ENCODE data around the gene ZNHIT2.

The ZNHIT2 gene

DNA sequence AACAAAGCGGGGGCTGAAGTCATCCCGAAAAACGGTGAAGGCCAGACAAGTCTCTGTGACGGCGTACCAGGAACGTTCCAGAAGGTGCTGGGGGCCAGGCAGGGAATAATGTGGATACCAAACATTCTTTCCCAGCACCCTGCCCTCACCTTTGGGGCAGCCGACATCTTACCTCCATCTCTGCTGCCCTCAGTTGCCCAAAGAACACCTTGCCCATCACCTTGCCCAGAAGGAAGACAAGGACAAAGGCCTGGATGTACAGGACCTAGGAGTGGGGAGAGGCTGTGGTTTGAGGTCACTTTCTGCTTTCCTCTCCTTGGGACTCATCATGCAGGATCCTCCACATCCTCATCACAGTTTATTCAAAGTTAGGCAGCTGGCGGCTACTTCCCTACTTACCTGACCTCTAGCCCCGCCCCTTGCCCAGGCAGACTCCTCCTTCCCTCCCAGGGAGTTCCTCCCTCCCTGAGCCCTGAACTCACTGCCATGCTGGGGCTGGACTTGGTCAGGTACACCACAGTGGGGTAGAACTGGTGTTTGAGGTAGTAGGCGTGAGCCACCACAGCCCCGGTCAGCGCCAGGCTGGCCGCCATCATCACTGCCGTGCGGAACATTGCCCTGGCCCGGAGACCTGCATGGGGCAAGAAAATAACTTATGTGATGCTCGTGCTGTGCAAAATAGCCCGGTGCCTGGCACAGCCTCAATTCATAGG is 15.6 kb upstream of the ZNHIT2 start:
- Histone ChIP-seq H3K27me3 (ENCODE audit: control insufficient read depth, insufficient read depth, low read length) (no peaks in the 10 kb centered on the region), H3K4me1 (ENCODE audit: control insufficient read depth, insufficient read depth, low read length) (peaks cover 4% of the 10 kb centered on the region), H3K9me3 (ENCODE audit: control insufficient read depth, insufficient read depth, low read length) (no peaks in the 10 kb centered on the region), H3K36me3 (ENCODE audit: control insufficient read depth, insufficient read depth, low read length) (peaks cover 47% of the 10 kb centered on the region), H3K9ac (ENCODE audit: low read depth, low read length) (peak overlapping the region; percentile 96), H3K4me3 (ENCODE audit: low read depth, low read length) (peak overlapping the region; percentile 99)

DNA sequence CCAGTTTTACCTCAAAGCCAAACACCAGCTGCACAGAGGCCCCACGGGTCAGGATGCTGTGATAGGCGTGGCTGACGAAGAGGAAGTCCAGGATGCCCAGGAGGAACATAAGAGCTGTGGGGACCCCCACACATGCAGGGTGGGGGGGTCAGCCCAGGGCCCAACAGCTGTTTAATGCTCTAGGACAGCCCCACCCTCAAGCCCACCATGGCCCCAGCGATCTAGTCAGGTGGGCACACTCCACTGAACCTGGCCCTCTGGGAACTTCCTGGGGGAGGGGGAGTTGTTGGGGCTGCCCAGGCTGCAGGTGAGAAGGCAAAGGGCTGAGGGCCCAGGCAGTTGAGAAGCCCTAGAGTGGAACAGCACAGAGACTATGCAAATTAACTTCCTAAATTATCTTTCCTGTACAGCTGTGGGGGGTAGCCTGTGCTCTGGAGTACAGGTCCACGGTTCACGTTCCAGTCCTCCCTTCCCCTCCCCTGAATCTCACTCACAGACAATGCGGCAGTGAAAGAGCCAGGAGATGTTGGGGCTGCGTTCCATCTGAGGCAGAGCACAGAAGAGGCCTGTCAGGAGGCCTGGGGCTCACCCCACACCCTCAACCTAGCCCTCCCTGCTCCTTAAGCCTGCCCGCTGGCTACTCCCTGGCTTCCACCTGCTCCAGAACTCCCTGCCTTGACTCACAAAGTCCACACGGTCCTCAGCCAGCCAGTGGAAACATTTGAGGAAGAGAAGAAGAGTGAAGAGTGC is 14.9 kb upstream of the ZNHIT2 start:
- H3K4me3 ChIP-seq (ENCODE audit: low read depth, low read length) = no peak overlapping the region
- peaks cover 53% of the 10 kb centered on the region for H3K36me3 ChIP-seq (ENCODE audit: control insufficient read depth, insufficient read depth, low read length)
- H3K9me3 ChIP-seq (ENCODE audit: control insufficient read depth, insufficient read depth, low read length) = no peaks in the 10 kb centered on the region
- no peaks in the 10 kb centered on the region for H3K27me3 ChIP-seq (ENCODE audit: control insufficient read depth, insufficient read depth, low read length)
- H3K9ac ChIP-seq (ENCODE audit: low read depth, low read length) = no peak overlapping the region
- H3K4me1 ChIP-seq (ENCODE audit: control insufficient read depth, insufficient read depth, low read length) = peaks cover 4% of the 10 kb centered on the region

DNA sequence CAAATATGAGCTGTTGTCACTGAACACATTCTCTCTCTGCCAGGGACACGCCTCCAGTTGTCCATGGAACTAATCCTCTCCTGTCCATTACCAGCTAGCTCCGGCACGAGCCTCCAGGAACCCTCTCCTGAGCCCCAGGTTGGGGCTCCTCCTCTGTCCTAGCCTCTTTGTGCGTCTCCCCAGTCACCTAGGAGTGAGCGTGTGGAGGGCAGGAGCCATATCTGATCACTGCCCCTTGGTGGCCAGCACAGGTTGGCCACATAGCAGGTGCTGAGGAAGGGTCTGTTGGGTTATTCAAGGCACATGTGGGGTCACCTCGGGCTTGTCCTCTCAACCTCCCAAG is 14.4 kb upstream of the ZNHIT2 start:
- Histone ChIP-seq H3K4me3 (ENCODE audit: low read depth, low read length) (no peak overlapping the region), H3K36me3 (ENCODE audit: control insufficient read depth, insufficient read depth, low read length) (peaks cover 54% of the 10 kb centered on the region), H3K27me3 (ENCODE audit: control insufficient read depth, insufficient read depth, low read length) (no peaks in the 10 kb centered on the region)

DNA sequence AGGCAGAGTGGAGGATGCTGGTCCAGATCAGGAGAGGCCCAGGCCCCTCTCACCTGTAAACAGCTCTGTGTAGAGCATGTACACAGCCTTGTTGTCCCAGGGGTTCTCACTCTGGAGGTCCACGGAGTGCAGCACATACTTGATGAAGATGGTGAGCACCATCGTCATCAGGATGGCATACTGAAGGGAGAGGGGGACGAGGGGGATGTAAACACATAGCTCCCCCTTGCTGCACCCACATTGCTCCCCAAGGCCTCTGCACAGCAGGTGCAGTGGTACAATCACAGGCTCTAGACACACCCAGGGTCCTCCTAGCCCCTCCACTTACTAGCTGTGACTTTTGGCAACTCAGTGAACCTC is 13.9 kb upstream of the ZNHIT2 start:
- Histone ChIP-seq H3K4me3 (ENCODE audit: low read depth, low read length) (no peak overlapping the region), H3K36me3 (ENCODE audit: control insufficient read depth, insufficient read depth, low read length) (peaks cover 59% of the 10 kb centered on the region), H3K9ac (ENCODE audit: low read depth, low read length) (no peak overlapping the region)

More for the DNA sequence above, 14.4 kb upstream of the ZNHIT2 start:
- Histone ChIP-seq H3K9ac (ENCODE audit: low read depth, low read length) (no peak overlapping the region), H3K4me1 (ENCODE audit: control insufficient read depth, insufficient read depth, low read length) (peaks cover 4% of the 10 kb centered on the region), H3K9me3 (ENCODE audit: control insufficient read depth, insufficient read depth, low read length) (no peaks in the 10 kb centered on the region)

DNA sequence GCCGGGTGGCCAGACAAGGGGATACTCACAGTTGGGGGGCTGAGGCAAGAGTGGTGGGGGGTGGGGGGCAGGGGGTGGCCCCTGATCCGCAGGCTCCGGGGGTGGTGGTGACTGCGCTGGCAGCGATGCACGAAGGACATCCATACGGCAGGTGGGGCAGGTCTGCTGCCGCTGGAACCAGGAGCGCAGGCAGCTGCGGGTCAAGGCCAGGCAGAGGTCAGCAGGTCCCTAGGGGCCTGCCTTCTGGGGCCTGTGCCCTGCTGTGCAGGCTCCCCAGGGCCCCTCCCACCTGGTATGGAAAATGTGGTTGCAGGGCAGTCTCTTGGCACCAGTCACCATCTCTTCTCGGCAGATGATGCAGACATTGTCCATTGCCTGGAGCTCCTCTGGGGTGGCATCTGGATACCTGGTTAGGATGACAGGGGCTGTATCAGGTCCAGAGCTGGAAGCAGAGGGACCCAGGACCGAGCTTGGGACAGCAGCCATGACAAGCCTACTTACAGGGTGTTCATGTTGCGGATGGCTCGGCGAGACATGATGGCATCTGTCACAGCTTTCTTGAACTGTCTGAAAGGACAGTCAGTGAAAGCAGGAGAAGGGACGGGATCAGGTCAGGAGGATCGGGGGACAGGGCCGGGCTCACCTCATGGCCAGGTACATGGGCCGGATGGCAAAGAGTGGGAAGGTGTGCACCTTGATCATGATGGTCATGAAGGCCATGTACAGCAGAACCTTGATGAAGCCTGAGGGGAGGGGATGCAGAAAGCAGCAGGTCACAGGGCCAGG is 13.3 kb upstream of the ZNHIT2 start:
- H3K27me3 ChIP-seq (ENCODE audit: control insufficient read depth, insufficient read depth, low read length) = no peaks in the 10 kb centered on the region
- H3K9ac ChIP-seq (ENCODE audit: low read depth, low read length) = no peak overlapping the region
- no peaks in the 10 kb centered on the region for H3K9me3 ChIP-seq (ENCODE audit: control insufficient read depth, insufficient read depth, low read length)
- peaks cover 3% of the 10 kb centered on the region for H3K4me1 ChIP-seq (ENCODE audit: control insufficient read depth, insufficient read depth, low read length)
- H3K4me3 ChIP-seq (ENCODE audit: low read depth, low read length) = no peak overlapping the region
- H3K36me3 ChIP-seq (ENCODE audit: control insufficient read depth, insufficient read depth, low read length) = peaks cover 64% of the 10 kb centered on the region

More for the DNA sequence above, 13.9 kb upstream of the ZNHIT2 start:
- H3K9me3 ChIP-seq (ENCODE audit: control insufficient read depth, insufficient read depth, low read length) = no peaks in the 10 kb centered on the region
- H3K27me3 ChIP-seq (ENCODE audit: control insufficient read depth, insufficient read depth, low read length) = no peaks in the 10 kb centered on the region
- peaks cover 4% of the 10 kb centered on the region for H3K4me1 ChIP-seq (ENCODE audit: control insufficient read depth, insufficient read depth, low read length)

DNA sequence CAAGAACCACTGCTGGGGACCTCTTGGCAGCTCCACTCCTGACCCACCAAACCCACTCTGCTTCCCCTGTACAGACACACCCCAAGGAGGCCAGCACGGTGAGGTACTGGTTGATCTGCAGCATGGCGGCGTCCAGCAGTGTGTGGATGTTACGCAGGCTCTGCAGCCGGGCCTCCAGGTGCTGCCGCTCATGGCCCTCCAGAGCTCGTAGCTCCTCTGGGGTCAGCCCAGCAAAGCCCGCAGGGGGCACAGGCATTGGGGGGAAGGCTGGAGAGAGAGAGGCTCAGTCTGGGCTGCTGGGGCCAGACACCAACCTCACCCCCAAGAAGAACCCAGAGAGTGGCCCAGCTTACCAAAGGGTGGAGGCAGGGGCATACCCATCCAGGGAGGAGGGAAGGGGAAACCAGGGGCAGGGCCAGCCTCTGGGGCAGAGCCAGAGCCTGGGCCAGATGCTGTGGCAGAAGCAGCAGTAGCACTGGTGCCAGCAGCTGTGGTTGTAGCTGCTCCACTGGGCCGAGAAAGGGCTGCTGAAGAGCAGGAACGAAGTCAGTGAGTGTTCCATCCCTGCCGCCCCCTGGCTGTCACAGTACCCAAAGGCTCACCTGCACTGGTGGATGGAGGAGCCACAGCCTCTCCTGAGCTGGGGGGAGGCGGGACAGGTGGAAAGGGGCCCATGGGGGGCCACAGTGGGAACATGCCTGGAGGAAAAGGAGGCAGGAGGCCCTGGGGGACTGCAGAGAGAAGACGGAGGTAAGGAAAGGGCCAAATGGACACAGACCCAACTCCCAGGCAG is 12.3 kb upstream of the ZNHIT2 start:
- Histone ChIP-seq H3K4me3 (ENCODE audit: low read depth, low read length) (no peak overlapping the region), H3K27me3 (ENCODE audit: control insufficient read depth, insufficient read depth, low read length) (no peaks in the 10 kb centered on the region), H3K9ac (ENCODE audit: low read depth, low read length) (no peak overlapping the region), H3K36me3 (ENCODE audit: control insufficient read depth, insufficient read depth, low read length) (peaks cover 73% of the 10 kb centered on the region), H3K9me3 (ENCODE audit: control insufficient read depth, insufficient read depth, low read length) (no peaks in the 10 kb centered on the region), H3K4me1 (ENCODE audit: control insufficient read depth, insufficient read depth, low read length) (no peaks in the 10 kb centered on the region)

DNA sequence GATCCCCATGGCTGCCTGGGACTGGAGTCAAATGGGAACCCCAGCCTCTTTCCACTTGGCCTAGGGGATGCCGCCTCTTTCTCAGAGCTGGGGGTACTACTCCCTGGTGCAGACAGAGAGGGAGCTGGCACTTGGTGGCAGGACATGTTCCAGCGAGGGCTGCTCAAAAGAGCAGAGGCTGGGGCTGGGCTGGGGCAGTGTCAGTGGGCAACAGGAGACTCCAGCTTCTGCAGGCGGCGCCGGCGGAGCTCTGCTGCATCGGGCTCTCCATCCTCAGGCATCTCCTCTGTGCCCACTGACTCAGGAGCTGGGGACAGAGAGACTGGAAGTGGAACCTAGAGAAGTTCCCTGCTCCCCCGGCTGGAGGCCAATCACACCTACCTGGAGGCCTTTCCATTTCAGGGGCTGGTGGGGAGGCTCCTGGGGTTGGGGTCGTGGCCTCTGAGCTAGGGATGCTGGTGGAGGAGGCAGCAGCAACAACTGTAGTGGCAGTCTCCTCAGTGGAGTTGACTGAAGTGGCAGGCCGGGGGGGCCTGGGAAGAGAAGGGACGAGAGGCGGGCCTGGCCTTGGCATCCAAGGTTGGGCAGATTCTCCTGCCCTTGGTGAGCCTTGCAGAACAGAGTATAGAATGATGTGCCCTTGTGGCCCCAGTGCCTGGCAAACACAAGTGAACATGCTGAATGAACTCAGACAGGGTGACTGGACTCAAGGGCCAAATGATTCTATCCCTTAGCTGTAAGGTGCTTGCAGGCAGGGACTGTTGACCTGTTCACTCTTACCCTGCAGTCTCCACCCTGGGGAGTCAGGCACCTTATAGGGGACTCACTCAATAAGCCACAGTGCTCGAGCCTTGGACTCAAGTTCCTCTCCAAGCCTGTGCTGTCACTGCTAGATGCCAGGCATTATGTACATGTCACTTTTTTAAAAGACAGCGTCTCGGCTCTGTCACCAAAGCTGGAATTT is 11.0 kb upstream of the ZNHIT2 start:
- no peak overlapping the region for H3K9ac ChIP-seq (ENCODE audit: low read depth, low read length)
- no peak overlapping the region for H3K4me3 ChIP-seq (ENCODE audit: low read depth, low read length)
- H3K27me3 ChIP-seq (ENCODE audit: control insufficient read depth, insufficient read depth, low read length) = no peaks in the 10 kb centered on the region
- no peaks in the 10 kb centered on the region for H3K4me1 ChIP-seq (ENCODE audit: control insufficient read depth, insufficient read depth, low read length)
- H3K36me3 ChIP-seq (ENCODE audit: control insufficient read depth, insufficient read depth, low read length) = peaks cover 78% of the 10 kb centered on the region
- H3K9me3 ChIP-seq (ENCODE audit: control insufficient read depth, insufficient read depth, low read length) = no peaks in the 10 kb centered on the region

DNA sequence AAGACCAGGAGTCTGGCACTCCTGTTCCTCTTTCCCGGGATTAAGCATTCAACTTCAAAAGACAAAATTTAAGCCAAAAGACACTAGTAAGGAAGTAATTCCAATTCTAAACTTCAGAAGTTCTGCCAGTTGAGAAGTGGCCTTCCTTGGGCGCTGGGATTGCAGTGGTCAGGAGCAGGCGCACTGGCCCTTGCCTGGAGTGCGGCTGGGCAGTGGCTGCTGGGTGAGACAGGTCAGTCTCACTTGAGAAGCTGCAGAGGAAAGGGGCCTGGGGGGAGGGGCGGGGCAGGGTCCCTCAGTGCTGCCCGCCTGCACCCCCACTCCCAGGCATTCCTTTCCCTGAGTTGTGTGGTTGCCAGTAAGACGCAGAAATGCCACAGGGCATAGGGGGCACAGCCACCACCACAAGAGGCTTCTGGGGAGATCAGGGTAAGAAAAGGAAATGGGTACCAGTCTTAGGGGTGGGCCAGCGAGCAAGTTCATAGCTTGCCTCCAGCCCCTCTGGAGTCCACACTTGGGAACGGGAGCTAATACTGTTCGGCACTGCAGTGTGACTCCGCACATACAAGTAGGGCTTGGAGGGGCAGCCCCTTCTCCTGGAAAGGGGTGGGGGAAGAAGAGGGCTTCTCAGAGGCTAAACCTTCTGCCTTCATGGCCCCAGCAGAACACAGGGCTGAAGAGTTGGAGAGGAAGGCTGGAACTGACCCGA is 10.1 kb upstream of the ZNHIT2 start:
- Histone ChIP-seq H3K4me3 (ENCODE audit: low read depth, low read length) (no peak overlapping the region), H3K27me3 (ENCODE audit: control insufficient read depth, insufficient read depth, low read length) (no peaks in the 10 kb centered on the region), H3K4me1 (ENCODE audit: control insufficient read depth, insufficient read depth, low read length) (no peaks in the 10 kb centered on the region), H3K9ac (ENCODE audit: low read depth, low read length) (no peak overlapping the region), H3K9me3 (ENCODE audit: control insufficient read depth, insufficient read depth, low read length) (no peaks in the 10 kb centered on the region), H3K36me3 (ENCODE audit: control insufficient read depth, insufficient read depth, low read length) (peaks cover 73% of the 10 kb centered on the region)

DNA sequence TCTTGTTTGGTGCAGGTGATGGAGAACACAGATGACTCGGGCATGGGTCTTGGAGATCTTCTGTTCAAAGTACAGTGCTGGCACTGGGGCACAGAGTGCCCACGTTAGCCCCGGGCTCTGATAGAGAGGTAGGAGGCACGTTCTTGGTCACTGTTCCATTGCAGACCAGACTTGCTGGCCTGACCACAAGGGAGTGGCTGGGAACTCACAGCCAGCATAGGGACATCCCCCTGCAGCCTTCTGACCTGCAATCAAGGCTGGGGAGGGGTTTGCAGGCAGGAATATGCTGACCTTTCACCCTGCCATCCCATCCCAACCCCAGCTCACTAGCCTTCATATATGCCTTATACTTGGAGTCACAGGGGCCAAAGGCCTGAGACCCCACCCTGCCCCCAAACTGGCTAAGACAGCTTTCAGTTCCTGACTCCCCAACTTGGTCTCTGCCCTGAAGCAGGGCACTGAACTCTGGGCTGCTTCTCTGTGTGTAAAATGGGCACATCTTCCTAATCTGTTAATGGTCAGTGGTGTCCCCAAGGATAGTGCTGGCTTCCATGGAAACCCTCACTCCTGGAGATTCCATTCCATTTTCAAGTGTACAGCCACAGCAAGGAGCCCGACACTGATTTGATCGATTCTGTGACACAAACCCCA is 9.2 kb upstream of the ZNHIT2 start:
- Histone ChIP-seq H3K27me3 (ENCODE audit: control insufficient read depth, insufficient read depth, low read length) (no peaks in the 10 kb centered on the region), H3K36me3 (ENCODE audit: control insufficient read depth, insufficient read depth, low read length) (peaks cover 64% of the 10 kb centered on the region), H3K9me3 (ENCODE audit: control insufficient read depth, insufficient read depth, low read length) (no peaks in the 10 kb centered on the region), H3K4me1 (ENCODE audit: control insufficient read depth, insufficient read depth, low read length) (no peaks in the 10 kb centered on the region), H3K9ac (ENCODE audit: low read depth, low read length) (no peak overlapping the region), H3K4me3 (ENCODE audit: low read depth, low read length) (no peak overlapping the region)

Data from iPS-15b (cell line).